Ovary (tissue), 9 donors: Measurements from ENCODE around the gene ACOT8. TPM values are rescaled to one million over a fixed set of nuclear protein-coding genes. Genes with fewer than 3 reads are reported as not detected.

ENCODE experiments used
- DNase-seq, 5 donors: peaks; one replicate each; pipeline ENCODE4 v3.0.0-alpha.2; 2019 to 2020
- H3K27ac ChIP-seq, 2 donors: fragments of 200-600 bp; one replicate each; pipeline versions ENCODE4 v1.5.1 to v1.8.0; 2019 to 2022
- H3K27me3 ChIP-seq: fragments of 200-600 bp; one replicate; pipeline ENCODE4 v1.8.0; 2022
- H3K36me3 ChIP-seq: fragments of 200-600 bp; sonication (generic); one replicate; pipeline ENCODE4 v1.5.1; 2019
- H3K4me1 ChIP-seq: one replicate; pipeline ENCODE4 v1.8.1; 2013; ENCODE audit warnings: mild to moderate bottlenecking, moderate library complexity; ENCODE audit not compliant: insufficient read depth
- H3K4me3 ChIP-seq: fragments of 200-600 bp; sonication (generic); one replicate; pipeline ENCODE4 v1.5.1; 2017
- H3K9me3 ChIP-seq, 2 donors: fragments of 200-600 bp in 1 of 2; sonication (generic) in 1 of 2; one replicate each; pipeline versions ENCODE4 v1.5.1 to v1.8.1; 2013 to 2019; ENCODE audit warnings: mild to moderate bottlenecking in 1 of 2, moderate library complexity in 1 of 2
- EP300 ChIP-seq: sonication (generic); formaldehyde crosslinking; IDR thresholded peaks from one replicate; pipeline ENCODE4 v1.6.1; 2017; ENCODE audit warnings: antibody characterized with exemption
- POLR2A ChIP-seq: fragments of 450-650 bp; IDR thresholded peaks from one replicate; pipeline ENCODE4 v1.6.1; 2017; ENCODE audit warnings: antibody characterized with exemption, mild to moderate bottlenecking, moderate library complexity
- WGBS, 3 donors: extraction: QIAGEN DNeasy Blood & Tissue Kit in 1 of 3; methylation state at CpG; one replicate each; pipeline versions ENCODE4 v1.1.5 to v1.1.7; 2013 to 2017; 5-methylcytosine and 5-hydroxymethylcytosine counted together
- intact Hi-C, 4 donors: fragments of 100-400 bp; cut with DNase I; formaldehyde crosslinking; loops; one replicate each; pipeline versions ENCODE4 v1.11.0 to v1.15.1; 2022 to 2023
- polyA plus RNA-seq, 2 donors: library from polyadenylated mRNA; stranded (reverse); fragments of 200-250 nt in 1 of 2; fragments of 350-450 nt in 1 of 2; fragmentation: Illumina TruSeq in 1 of 2; extraction: RNeasy Lipid Tissue Mini Kit (QIAGEN cat#74804) in 1 of 2; gene quantifications; one replicate each; pipeline ENCODE4 v1.2.3, GENCODE V29; 2013 to 2014
- total RNA-seq, 7 donors: library from RNA; depleted of rRNA in 2 of 7; stranded (reverse); fragments of >200 nt in 2 of 7; fragmentation: NEBNext Ultra II Directional in 3 of 7; extraction: Animal tissue kit (Norgen Biotek cat#: 25700) in 3 of 7; gene quantifications; one replicate each; pipeline versions ENCODE4 v1.1.0 to v1.2.4, GENCODE V29; 2016 to 2023
- TF ChIP-seq, protein P1 (sequence below), 3 donors: fragments of 450-650 bp in 2 of 3; fragments of 200-600 bp in 1 of 3; IDR thresholded peaks; one replicate each; pipeline versions ENCODE4 v1.5.1 to v1.8.0; 2016 to 2022; ENCODE audit warnings: antibody characterized with exemption in 3 of 3, mild to moderate bottlenecking in 1 of 3
- donor health status: DM: no; HTN: no; CAD: no; lungs with moderate emphysema.
- donor health status: DM: no; HTN: no; CAD: no.
- donor health status: Bipolar disorder and iron deficiency.
- donor health status: DM: yes; HTN: yes; CAD: no.
- donor health status: DM: no; HTN: no; CAD: no.
- donor health status: DM: yes; HTN: yes; CAD: no.

The ACOT8 gene
- total and polyA plus RNA-seq, 9 donors, result 13.5 to 26.7 (median 19.6) TPM

DNA sequence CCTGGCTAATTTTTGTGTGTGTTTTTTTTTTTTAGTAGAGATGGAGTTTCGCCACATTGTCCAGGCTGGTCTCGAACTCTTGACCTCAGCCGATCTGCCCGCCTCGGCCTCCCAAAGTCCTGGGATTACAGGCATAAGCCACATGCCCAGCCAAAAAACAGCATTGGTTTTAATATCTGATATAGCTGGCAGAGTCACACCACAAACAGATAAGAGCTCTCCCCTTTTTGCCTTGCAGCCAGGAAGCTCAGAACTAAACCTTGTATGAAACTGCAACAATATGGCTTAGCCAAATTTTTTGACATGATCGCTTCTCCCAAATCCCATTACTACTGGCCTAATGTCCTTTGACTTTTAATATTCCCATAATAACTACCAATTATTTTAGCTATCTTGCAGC, 4.9 kb downstream of the ACOT8 start:
- DNase-seq, result peak in 1 of 5 donors; percentile 2
- Histone ChIP-seq H3K4me1 (peaks cover 8% of the 10 kb centered on the region), H3K27ac (no peak overlapping the region), H3K9me3 (no peaks in the 10 kb centered on the region), H3K4me3 (no peak overlapping the region), H3K27me3 (no peaks in the 10 kb centered on the region), H3K36me3 (no peaks in the 10 kb centered on the region)
- intact Hi-C loops, result no loop called here
- WGBS, 3 donors, result 94 to 99% (median 94%) methylated on average over 6 of the region's 6 CpGs
- no peak for TF ChIP-seq EP300
- TF ChIP-seq, protein P1, sequence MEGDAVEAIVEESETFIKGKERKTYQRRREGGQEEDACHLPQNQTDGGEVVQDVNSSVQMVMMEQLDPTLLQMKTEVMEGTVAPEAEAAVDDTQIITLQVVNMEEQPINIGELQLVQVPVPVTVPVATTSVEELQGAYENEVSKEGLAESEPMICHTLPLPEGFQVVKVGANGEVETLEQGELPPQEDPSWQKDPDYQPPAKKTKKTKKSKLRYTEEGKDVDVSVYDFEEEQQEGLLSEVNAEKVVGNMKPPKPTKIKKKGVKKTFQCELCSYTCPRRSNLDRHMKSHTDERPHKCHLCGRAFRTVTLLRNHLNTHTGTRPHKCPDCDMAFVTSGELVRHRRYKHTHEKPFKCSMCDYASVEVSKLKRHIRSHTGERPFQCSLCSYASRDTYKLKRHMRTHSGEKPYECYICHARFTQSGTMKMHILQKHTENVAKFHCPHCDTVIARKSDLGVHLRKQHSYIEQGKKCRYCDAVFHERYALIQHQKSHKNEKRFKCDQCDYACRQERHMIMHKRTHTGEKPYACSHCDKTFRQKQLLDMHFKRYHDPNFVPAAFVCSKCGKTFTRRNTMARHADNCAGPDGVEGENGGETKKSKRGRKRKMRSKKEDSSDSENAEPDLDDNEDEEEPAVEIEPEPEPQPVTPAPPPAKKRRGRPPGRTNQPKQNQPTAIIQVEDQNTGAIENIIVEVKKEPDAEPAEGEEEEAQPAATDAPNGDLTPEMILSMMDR (IDR thresholded peaks at IDR 0.05), result no peak
- no peak for TF ChIP-seq POLR2A

DNA sequence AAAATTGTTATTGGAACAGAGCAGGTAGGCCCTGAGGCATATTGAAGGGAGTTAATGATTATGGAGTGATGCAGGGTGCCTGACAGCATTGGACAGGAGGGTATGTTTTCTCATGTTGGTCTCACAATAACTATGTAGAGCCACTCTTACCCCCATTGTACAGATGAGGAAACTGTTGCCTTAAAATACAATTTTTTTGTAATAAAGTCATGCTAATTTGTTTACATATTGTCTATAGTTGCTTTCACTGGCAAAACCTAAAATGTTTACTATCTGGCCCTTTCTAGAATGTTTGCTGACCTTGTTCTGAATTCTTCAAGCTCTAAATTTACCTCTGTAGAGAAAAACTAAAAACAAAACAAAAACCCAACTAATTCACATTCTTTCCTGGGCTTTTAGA, 5.7 kb downstream of the ACOT8 start:
- Histone ChIP-seq H3K4me3 (no peak overlapping the region), H3K4me1 (peaks cover 8% of the 10 kb centered on the region), H3K27ac (no peak overlapping the region), H3K27me3 (no peaks in the 10 kb centered on the region), H3K36me3 (no peaks in the 10 kb centered on the region), H3K9me3 (no peaks in the 10 kb centered on the region)
- no peak for DNase-seq
- intact Hi-C loops, result no loop called here
- TF ChIP-seq, protein P1 (IDR thresholded peaks at IDR 0.05), result no peak
- TF ChIP-seq EP300 (no peak), POLR2A (no peak)

DNA sequence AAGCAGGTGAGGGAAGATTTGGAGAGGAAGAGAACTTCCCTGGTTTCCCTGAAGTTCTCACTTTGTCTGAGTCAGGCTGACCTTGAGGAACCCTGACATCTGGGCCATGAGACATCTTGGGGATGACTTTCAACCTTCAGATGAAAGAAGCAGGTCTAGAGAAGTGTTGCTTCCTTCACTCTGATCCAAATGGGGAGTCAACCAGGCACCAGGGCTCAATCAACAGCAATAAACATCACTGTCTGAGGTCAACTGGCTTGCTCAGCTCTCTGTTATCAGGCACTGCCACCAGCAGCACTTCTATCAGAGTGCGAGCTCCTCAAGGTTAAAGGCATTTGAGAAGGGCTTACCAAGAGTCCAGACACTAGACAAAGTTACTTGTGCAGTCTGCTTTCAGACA, 6.3 kb downstream of the ACOT8 start:
- Histone ChIP-seq H3K4me1 (peaks cover 4% of the 10 kb centered on the region), H3K4me3 (no peak overlapping the region), H3K36me3 (no peaks in the 10 kb centered on the region), H3K27ac (no peak overlapping the region), H3K9me3 (no peaks in the 10 kb centered on the region), H3K27me3 (no peaks in the 10 kb centered on the region)
- TF ChIP-seq POLR2A, result no peak
- TF ChIP-seq EP300, result no peak
- TF ChIP-seq, protein P1 (IDR thresholded peaks at IDR 0.05), result no peak
- DNase-seq, result peak in 1 of 5 donors; percentile 2
- 33 to 89% (median 63%) methylated on average over 1 of the region's 1 CpG for WGBS, 3 donors
- intact Hi-C loops, result no loop called here

- H3K27me3 ChIP-seq, result no peaks in the 10 kb centered on the region
- H3K4me1 ChIP-seq, result peaks cover 2% of the 10 kb centered on the region
- WGBS, 3 donors, result 92 to 98% (median 97%) methylated on average over 2 of the region's 2 CpGs
- H3K9me3 ChIP-seq, result no peaks in the 10 kb centered on the region
- intact Hi-C loops, result no loop called here
- no peaks in the 10 kb centered on the region for H3K36me3 ChIP-seq
- peak in 1 of 5 donors; percentile 3 for DNase-seq
- H3K27ac ChIP-seq, result no peak overlapping the region
- TF ChIP-seq POLR2A (no peak), EP300 (no peak)
- TF ChIP-seq, protein P1 (IDR thresholded peaks at IDR 0.05), result no peak
- no peak overlapping the region for H3K4me3 ChIP-seq
Observed at GRCh38 chr20:45850238-45850637, 7.0 kb downstream of the ACOT8 start.
